BE2C (cell line): ENCODE results near the gene SLC25A47.

Experiments
- DNase-seq: peaks from one replicate; pipeline ENCODE4 v3.0.0-alpha.2; 2020
- H3K27me3 ChIP-seq: fragments of 250-450 bp; sonication (Bioruptor Pico); 2 replicates; pipeline ENCODE4 v1.5.1; 2020; ENCODE audit warnings: mild to moderate bottlenecking
- H3K36me3 ChIP-seq: fragments of 250-450 bp; sonication (Bioruptor Pico); 2 replicates; pipeline ENCODE4 v1.5.1; 2020; ENCODE audit warnings: mild to moderate bottlenecking
- H3K4me1 ChIP-seq: fragments of 250-450 bp; sonication (Bioruptor Pico); 2 replicates; pipeline ENCODE4 v1.5.1; 2020
- H3K4me3 ChIP-seq: 2 replicates; pipeline ENCODE4 v1.5.1; 2011; ENCODE audit warnings: low read depth, low read length
- H3K9me3 ChIP-seq: fragments of 250-450 bp; sonication (Bioruptor Pico); 2 replicates; pipeline ENCODE4 v1.5.1; 2020
- TF ChIP-seq, protein P1 (sequence below): IDR thresholded peaks from 2 replicates; pipeline ENCODE4 v1.5.1; 2012; ENCODE audit warnings: mild to moderate bottlenecking, low read depth, low read length

SLC25A47 gene

DNA sequence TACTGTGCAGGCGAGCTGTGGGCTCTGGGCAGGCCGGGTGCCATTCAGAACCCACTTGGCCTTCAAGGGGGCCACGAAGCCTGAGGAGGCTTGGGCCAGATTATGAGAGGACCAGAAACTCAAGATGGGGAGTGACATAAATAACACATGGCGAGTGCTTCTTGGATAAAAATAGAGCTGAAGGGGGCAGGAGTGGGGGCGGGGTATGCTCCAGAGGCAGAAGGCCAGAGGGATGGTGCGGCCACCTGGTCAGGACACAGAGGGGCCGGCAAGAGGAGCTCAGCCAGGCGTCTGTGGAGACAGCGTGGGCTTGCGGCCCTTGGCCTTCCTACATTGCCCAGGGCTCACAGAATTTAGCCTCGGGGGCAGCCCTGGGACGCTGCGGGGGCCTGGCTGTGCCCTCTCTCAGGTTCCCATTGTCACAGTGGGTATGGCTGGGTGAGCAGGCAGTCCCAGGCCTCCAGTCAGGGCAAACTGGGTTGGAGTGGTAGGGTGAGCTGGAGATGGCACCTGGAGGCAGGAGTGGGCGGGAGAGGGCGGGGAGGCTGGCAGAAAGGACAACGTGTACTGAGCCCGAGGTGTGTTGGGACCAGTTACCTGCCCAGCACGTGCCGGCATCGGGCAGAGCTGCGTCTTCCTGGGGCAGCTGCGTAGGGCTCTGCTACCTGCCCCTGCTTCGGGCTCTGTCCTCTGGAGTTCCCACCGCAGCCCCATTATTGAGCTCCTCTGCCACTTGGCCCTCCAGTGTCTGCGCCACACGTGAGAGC is 9.5 kb upstream of the SLC25A47 start:
- Histone ChIP-seq H3K36me3 (no peaks in the 10 kb centered on the region), H3K27me3 (no peaks in the 10 kb centered on the region), H3K4me3 (no peak overlapping the region), H3K4me1 (no peaks in the 10 kb centered on the region), H3K9me3 (no peaks in the 10 kb centered on the region)
- TF ChIP-seq, protein P1, sequence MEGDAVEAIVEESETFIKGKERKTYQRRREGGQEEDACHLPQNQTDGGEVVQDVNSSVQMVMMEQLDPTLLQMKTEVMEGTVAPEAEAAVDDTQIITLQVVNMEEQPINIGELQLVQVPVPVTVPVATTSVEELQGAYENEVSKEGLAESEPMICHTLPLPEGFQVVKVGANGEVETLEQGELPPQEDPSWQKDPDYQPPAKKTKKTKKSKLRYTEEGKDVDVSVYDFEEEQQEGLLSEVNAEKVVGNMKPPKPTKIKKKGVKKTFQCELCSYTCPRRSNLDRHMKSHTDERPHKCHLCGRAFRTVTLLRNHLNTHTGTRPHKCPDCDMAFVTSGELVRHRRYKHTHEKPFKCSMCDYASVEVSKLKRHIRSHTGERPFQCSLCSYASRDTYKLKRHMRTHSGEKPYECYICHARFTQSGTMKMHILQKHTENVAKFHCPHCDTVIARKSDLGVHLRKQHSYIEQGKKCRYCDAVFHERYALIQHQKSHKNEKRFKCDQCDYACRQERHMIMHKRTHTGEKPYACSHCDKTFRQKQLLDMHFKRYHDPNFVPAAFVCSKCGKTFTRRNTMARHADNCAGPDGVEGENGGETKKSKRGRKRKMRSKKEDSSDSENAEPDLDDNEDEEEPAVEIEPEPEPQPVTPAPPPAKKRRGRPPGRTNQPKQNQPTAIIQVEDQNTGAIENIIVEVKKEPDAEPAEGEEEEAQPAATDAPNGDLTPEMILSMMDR, result no peak
- DNase-seq, result no peak

DNA sequence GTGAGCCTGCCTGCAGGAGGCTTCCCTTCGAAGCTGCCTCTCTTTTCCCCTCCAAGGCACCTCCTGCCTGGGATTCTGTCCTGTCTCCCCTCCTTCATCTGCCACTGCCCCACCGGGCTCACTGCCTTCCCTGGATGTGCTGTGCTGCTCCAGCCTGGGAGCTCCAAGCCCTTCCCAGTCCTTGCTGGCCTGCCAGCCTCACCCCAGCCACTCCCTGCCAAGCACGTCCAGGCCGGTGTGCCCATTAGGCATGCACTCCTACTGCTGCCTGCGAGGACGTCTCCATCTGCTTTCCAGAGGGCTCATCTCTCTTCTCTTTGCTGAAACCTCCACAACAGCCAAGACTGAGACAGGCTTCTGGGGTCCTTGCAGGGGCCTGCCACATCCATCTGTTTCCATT is 8.4 kb upstream of the SLC25A47 start:
- Histone ChIP-seq H3K4me1 (no peaks in the 10 kb centered on the region), H3K36me3 (no peaks in the 10 kb centered on the region), H3K27me3 (no peaks in the 10 kb centered on the region), H3K4me3 (no peak overlapping the region), H3K9me3 (no peaks in the 10 kb centered on the region)
- DNase-seq, result no peak
- TF ChIP-seq, protein P1, result no peak

DNA sequence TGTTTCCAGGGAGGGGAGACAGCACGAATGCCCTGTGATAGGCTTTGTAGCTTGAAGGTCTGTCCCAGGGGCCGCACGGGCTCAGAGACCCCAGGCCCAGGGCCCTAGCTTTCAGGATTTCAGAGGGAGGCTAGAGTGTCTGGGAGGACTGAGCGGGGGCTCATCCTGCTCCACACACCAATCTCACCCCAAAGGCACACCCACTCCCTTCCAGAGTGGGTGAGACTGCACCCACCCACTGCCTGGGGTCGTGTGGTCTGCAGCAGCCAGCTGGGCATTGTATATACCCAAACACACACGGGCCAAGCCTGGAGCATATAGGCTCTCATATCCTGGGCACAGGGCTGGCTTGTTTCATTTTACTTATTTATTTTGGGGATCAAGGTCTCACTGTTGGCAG is 5.8 kb upstream of the SLC25A47 start:
- Histone ChIP-seq H3K27me3 (no peaks in the 10 kb centered on the region), H3K9me3 (no peaks in the 10 kb centered on the region), H3K4me1 (no peaks in the 10 kb centered on the region), H3K4me3 (no peak overlapping the region), H3K36me3 (no peaks in the 10 kb centered on the region)
- no peak for DNase-seq
- TF ChIP-seq, protein P1, result no peak

DNA sequence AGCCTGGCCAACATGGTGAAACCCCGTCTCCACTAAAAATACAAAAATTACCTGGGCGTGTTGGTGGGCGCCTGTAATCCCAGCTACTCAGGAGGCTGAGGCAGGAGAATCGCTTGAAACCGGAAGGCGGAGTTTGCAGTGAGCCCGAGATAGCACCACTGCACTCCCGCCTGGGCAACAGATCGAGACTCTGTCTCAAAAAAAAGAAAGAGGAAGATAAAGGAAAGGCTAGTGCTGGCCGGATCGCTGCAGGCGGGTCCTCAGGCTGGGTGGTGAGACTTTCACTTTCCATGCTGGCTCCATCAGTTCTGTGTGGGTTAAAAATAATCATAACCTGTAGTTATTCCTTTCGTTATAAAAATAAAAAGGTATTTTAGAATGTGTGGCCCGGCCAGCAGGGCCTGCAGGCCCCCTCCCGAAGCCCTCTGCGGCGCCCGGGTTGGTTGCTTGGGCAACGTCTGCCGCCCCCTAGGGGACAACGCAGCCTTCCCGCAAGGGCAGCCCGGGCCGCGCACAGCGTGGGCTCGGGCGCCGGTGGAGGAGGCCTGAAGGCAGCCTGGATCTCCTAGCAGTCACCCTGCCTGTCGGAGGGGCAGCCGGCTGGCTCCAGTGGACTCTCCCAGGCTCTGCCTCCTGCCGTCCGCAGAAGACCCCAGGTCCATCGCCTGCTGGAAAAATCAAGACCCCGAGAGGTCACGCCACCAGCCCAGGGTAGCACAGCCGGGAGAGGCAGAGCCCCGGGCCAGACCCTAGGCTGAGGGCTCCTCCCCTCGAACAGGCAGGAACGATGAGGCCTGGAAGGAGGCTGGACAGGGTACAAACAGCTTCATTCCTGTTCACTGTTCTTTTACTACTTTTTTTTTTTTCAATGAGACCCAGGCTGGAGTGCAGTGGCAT is 5.0 kb upstream of the SLC25A47 start:
- Histone ChIP-seq H3K4me1 (no peaks in the 10 kb centered on the region), H3K36me3 (no peaks in the 10 kb centered on the region), H3K4me3 (no peak overlapping the region), H3K27me3 (no peaks in the 10 kb centered on the region), H3K9me3 (no peaks in the 10 kb centered on the region)
- DNase-seq, result no peak
- TF ChIP-seq, protein P1, result peak; percentile 25

DNA sequence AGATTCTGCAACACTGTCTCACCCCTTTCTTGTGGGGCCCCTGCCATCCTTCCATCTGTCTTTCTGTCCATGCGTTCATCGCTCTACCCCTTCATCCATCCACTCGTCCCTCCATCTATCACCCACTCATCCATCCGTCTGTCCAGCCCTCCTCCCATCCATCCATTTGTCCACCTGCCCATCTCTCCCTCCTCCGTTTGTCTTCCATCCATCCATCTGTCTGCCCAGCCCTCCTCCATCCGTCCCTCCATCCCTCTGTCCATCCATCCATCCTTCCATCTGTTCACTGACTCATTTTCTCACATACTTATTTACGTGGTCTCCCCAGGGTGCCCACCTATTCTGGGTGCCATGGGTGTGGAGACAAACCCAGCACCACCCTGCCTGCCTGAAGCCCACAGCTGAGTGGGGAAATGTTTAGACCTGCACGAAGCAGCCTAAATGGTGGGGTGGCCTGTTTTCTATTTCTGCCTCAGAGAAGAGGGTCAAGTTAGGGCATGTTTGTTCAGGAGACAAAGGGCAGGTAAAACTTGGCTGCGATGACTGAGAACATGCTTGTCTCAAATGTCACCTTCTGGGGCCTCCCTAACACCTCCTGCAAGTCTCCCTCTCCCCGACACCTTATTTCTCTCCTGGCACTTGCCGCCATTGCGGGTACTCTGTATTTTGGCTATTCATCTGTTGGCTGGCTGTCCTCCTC is 2.8 kb upstream of the SLC25A47 start:
- Histone ChIP-seq H3K9me3 (no peaks in the 10 kb centered on the region), H3K4me1 (no peaks in the 10 kb centered on the region), H3K36me3 (no peaks in the 10 kb centered on the region), H3K27me3 (no peaks in the 10 kb centered on the region), H3K4me3 (no peak overlapping the region)
- DNase-seq, result no peak
- TF ChIP-seq, protein P1, result no peak
